NK-92 (cell line): ENCODE results near the gene SLC19A1.
"Not testable (repeated sequence)": the region's sequence is repeated elsewhere in the genome, so short reads cannot be mapped to it uniquely, and the experiment has no call there.

Experiments
- DNase-seq: peaks from one replicate; lab custom pipeline; 2025; ENCODE audit not compliant: unreplicated experiment; lab: John Stamatoyannopoulos, UW

SLC19A1 gene

DNA sequence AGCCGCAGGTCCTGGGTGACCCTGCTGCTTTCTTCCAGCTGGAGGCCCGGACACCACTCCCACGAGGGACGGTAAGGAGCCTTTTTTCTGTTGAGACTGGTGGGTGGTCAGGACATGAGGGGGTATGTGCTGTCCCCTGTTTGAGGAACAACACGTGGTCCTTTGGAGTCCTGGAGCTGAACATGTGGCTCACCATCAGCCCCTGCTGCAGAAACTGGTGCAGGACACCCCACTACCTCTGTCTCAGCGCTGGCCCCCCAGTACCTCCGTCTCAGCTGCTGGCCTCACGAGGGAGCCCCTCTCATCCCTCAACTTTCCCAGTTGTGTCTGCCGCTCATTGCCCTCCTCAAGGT, 34.7 kb downstream of the SLC19A1 start:
- DNase-seq = no peak

- DNase-seq = no peak
Observed at GRCh38 chr21:45506836-45507522, 35.3 kb downstream of the SLC19A1 start.

- no peak for DNase-seq
Observed at GRCh38 chr21:45506241-45506817, 35.9 kb downstream of the SLC19A1 start.

DNA sequence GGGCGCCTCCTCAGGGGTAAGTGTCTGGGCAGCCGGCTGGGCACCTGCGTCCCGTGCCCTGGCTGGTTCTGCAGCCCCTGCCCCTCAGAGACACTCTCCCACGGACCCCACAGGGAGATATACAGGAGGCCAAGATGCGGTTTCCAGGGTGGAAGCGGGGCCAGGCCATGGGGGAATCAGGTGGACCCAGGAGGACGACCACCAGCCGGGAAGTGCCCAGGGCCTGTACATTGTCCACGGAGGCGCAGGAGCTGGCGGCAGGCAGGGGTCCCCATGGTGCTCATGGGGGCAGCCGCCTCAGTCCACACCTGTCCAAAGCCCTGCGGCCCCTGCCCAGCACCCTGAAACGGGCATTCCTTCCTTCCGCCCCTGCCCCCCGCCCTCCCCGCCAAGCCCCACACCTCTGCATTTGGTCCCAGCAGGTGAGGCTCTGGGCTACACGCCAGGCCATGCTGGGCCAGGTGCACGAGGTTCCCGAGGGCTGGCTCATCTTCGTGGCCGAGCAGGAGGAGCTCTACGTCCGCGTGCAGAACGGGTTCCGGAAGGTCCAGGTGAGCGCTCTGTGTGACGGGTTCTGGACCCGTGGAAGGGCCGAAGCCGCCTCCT, 36.7 kb downstream of the SLC19A1 start:
- DNase-seq = no peak

- no peak for DNase-seq
Observed at GRCh38 chr21:45504516-45505415, 37.5 kb downstream of the SLC19A1 start.

- DNase-seq = no peak
Observed at GRCh38 chr21:45504021-45504515, 38.2 kb downstream of the SLC19A1 start.

- DNase-seq = not testable (repeated sequence)
Observed at GRCh38 chr21:45503226-45503625, 39.0 kb downstream of the SLC19A1 start.

GRCh38 chr21:45502600-45502999, 39.6 kb downstream of the SLC19A1 start:
- DNase-seq = no peak

DNA sequence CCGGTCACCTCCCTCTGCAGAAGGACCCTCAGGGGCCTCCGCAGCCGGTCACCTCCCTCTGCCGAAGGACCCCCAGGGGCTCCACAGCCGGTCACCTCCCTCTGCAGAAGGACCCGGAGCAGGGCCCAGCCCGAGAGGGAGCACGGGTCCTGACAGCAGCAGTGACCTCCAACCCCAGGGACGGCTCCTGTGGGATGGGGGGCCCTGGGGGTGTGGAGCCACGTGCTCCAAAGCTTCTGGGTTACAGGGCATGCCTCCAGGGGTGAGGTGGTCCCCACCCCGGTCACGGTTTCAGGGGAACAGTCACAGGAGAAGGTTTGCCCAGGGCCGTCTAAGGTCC, 40.3 kb downstream of the SLC19A1 start:
- no peak for DNase-seq

GRCh38 chr21:45501081-45502005, 40.9 kb downstream of the SLC19A1 start:
- not testable (repeated sequence) for DNase-seq

DNA sequence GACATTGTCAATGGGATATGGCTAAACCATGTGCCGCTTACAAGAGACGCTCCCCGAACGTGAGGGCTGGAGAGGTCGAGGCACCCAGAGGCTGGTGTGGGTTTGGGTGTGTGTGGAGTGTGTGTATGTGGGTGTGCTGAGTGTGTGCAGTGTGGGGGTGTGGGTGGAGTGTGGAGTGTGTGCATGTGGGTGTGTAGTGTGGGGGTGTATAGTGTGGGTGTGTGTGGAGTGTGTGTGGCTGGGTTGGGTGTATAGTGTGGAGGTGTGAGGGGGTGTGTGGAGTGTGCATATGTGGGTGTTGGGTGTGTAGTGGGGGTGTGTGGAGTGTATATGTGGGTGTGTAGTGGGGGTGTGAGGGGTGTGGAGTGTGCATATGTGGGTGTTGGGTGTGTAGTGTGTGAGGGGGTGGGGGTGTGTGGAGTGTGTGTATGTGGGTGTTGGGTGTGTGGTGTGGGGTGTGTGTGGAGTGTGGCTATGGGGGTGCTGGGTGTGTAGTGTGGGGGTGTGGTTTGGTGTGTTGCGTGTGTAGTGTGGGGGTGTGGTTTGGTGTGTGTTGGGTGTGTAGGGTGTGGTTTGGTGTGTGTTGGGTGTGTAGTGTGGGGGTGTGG, 42.2 kb downstream of the SLC19A1 start:
- DNase-seq = no peak

GRCh38 chr21:45499201-45499750, 43.0 kb downstream of the SLC19A1 start:
- DNase-seq = no peak

GRCh38 chr21:45498646-45499000, 43.6 kb downstream of the SLC19A1 start:
- no peak for DNase-seq

- no peak for DNase-seq
Observed at GRCh38 chr21:45497846-45498645, 44.2 kb downstream of the SLC19A1 start.

- DNase-seq = no peak
Observed at GRCh38 chr21:45496968-45497845, 45.0 kb downstream of the SLC19A1 start.

DNA sequence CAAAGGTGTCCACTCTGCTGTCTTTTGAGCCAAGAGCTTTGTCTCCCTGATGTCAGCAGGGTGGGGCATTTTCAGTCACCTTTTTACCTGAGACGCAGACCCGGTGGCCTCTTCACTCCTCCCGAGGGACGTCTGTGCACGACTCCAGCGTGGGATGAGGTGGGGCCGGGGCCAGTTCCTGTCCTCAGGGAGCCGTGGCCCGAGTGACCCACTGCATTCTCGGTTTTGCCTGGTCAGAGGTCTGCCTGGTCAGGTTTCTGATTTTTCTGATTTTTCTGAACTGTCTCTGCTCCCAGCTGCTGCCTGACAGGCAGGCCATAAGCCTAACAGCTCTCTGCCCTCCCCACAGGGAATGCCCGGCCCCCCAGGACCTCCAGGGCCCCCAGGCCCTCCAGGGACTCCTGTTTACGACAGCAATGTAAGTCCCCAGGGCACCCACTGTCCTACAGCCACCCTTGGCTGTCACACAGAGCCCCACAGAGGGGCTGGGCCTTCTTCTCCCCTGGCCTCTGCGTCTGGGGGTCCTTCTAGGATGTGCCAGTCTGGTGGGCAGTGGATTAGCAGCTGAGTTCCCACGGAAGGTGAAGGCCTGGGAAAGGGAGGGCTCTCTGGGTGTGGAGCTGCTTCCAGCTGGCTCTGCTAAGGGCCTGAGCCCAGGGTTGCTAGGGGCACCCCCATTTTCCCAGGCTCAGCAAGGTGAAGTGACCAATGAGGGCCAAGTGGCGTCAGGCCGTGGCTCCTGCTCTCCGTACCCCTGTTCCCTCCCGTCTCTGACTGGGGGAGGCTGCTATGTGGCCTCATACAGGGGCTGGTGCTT, 45.9 kb downstream of the SLC19A1 start:
- DNase-seq = no peak
